HFFc6 (cell line): ENCODE data around the gene FMN2. TPM values are rescaled to one million over a fixed set of nuclear protein-coding genes. Genes with fewer than 3 reads are reported as not detected.

Experiments
- DNase-seq: peaks from one replicate; pipeline ENCODE4 v3.0.0-alpha.2; 2018
- H3K27ac Mint-ChIP-seq: 2 replicates; pipeline ENCODE4 v1.8.0; 2020; ENCODE audit warnings: mild to moderate bottlenecking, mixed read lengths
- H3K27me3 Mint-ChIP-seq: 2 replicates; pipeline ENCODE4 v1.8.0; 2021; ENCODE audit warnings: mild to moderate bottlenecking, moderate library complexity, mixed read lengths; ENCODE audit not compliant: insufficient read depth
- H3K36me3 Mint-ChIP-seq: 2 replicates; pipeline ENCODE4 v1.8.0; 2021; ENCODE audit warnings: low read depth, mixed read lengths
- H3K4me1 Mint-ChIP-seq: 2 replicates; pipeline ENCODE4 v1.8.0; 2020; ENCODE audit warnings: low read depth, mixed read lengths
- H3K4me3 Mint-ChIP-seq: 2 replicates; pipeline ENCODE4 v1.8.0; 2020; ENCODE audit warnings: mild to moderate bottlenecking, moderate library complexity, mixed read lengths
- H3K9me3 Mint-ChIP-seq: 2 replicates; pipeline ENCODE4 v1.8.0; 2020; ENCODE audit warnings: mild to moderate bottlenecking, mixed read lengths
- total RNA-seq, 6 experiments: library from RNA; stranded (reverse); fragmentation: NEBNext Ultra II Directional; extraction: Animal tissue kit (Norgen Biotek cat#: 25700); gene quantifications; 2 replicates in 1 of 6; 3 replicates in 5 of 6; pipeline ENCODE4 v1.2.3, GENCODE V29; 2021
- TF ChIP-seq, protein P1 (sequence below): fragments of 200-600 bp; sonication (generic); IDR thresholded peaks from 2 replicates; pipeline ENCODE4 v1.5.0; 2021; ENCODE audit warnings: antibody characterized with exemption, mild to moderate bottlenecking

The FMN2 gene
- total RNA-seq, 6 experiments from 2014 or later = 82.6 to 115 (median 96.4) TPM

DNA sequence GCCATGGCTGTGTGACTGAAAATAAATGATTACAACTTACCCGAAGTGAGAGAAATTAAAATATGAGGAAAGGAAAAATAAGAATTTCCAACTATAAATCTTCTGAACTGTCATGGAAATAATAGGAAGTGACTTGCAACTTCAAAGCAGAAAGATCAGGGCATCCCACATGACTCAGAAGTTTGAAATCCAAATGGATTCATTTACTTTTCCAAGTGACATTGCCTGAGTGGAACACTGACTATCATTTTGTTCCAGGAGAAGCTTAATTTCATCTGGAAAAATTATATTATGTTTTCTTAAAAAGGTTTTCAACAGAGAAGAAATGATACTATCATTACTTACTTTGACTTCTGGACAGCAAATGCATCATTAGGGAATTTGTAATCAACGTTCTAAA, 409.4 kb downstream of the FMN2 start:
- peak; percentile 19 for DNase-seq
- TF ChIP-seq, protein P1, sequence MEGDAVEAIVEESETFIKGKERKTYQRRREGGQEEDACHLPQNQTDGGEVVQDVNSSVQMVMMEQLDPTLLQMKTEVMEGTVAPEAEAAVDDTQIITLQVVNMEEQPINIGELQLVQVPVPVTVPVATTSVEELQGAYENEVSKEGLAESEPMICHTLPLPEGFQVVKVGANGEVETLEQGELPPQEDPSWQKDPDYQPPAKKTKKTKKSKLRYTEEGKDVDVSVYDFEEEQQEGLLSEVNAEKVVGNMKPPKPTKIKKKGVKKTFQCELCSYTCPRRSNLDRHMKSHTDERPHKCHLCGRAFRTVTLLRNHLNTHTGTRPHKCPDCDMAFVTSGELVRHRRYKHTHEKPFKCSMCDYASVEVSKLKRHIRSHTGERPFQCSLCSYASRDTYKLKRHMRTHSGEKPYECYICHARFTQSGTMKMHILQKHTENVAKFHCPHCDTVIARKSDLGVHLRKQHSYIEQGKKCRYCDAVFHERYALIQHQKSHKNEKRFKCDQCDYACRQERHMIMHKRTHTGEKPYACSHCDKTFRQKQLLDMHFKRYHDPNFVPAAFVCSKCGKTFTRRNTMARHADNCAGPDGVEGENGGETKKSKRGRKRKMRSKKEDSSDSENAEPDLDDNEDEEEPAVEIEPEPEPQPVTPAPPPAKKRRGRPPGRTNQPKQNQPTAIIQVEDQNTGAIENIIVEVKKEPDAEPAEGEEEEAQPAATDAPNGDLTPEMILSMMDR = no peak
- Mint-ChIP-seq H3K9me3 (no peaks in the 10 kb centered on the region), H3K36me3 (peaks cover 5% of the 10 kb centered on the region), H3K27ac (no peak overlapping the region), H3K27me3 (no peaks in the 10 kb centered on the region; the same call in 1 of the 2 replicates), H3K4me3 (no peak overlapping the region), H3K4me1 (peaks cover 38% of the 10 kb centered on the region)

DNA sequence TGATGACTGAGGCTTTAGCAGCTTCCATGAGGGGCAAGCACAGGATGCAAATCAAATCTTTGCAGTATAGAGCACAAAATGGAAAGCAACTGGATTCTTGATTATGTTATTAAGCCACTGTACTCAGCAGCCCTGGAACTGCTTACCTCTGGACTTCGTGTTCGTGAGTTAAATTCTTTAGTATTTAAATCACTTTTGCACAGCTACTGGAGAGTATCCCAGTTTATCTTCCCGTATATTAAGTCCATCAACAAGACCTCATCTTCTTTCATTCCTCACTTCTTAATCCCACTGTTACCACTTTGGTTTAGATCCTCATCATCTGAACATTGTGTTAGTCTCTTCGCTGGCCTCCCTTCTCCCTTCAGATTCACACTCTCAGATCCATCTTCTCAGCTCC, 411.4 kb downstream of the FMN2 start:
- Mint-ChIP-seq H3K4me1 (peaks cover 27% of the 10 kb centered on the region), H3K27ac (no peak overlapping the region), H3K36me3 (no peaks in the 10 kb centered on the region), H3K27me3 (no peaks in the 10 kb centered on the region; the same call in 1 of the 2 replicates), H3K9me3 (no peaks in the 10 kb centered on the region), H3K4me3 (no peak overlapping the region)
- TF ChIP-seq, protein P1 = no peak
- DNase-seq = no peak

DNA sequence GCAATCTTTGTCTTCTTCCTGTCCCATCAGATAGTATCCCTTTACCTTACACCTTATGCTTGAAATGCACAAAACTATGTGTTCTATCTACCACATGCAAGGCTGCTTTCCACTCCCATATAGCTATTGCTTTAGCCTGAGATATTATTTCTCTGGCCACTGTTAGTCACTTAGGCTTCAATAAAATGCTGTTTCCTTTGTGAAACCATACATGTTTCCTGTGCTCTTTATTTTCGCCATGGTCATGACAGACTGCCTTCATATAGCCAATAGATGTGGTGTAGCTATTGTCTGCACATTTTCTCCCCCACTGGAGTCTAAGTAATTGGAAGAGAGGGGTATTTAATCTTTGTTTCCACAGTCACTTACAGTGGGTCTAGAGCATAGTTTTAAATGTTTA, 411.9 kb downstream of the FMN2 start:
- TF ChIP-seq, protein P1 = no peak
- Mint-ChIP-seq H3K4me3 (no peak overlapping the region), H3K27ac (no peak overlapping the region), H3K4me1 (peaks cover 27% of the 10 kb centered on the region), H3K27me3 (no peaks in the 10 kb centered on the region; the same call in 1 of the 2 replicates), H3K9me3 (no peaks in the 10 kb centered on the region), H3K36me3 (no peaks in the 10 kb centered on the region)
- no peak for DNase-seq

DNA sequence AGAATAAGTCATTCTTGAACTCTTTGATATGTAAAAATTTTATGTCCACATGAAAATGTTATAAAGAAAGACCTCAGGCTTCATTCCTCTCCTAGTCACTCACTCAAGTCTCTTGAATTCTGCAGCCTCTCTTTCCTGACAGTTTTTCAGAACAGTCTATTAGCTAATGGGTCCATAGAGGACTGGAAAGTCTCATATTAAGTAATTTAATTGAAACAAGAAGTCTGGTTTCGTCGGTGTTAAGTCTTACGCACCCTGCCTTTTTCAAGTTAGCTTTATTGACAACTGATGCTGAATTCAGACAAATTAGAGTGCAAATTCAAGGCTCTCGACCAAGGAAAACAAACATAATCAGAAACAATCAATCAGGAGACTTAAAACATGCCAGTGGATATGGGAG, 414.5 kb downstream of the FMN2 start:
- Mint-ChIP-seq H3K4me1 (peaks cover 21% of the 10 kb centered on the region), H3K36me3 (0 out of 2 replicates have a peak, but pooled peaks cover 4% of the 10 kb centered on the region), H3K4me3 (no peak overlapping the region), H3K9me3 (no peaks in the 10 kb centered on the region; the same call in 1 of the 2 replicates), H3K27ac (no peak overlapping the region), H3K27me3 (no peaks in the 10 kb centered on the region; the same call in 1 of the 2 replicates)
- no peak for DNase-seq
- TF ChIP-seq, protein P1 = no peak

DNA sequence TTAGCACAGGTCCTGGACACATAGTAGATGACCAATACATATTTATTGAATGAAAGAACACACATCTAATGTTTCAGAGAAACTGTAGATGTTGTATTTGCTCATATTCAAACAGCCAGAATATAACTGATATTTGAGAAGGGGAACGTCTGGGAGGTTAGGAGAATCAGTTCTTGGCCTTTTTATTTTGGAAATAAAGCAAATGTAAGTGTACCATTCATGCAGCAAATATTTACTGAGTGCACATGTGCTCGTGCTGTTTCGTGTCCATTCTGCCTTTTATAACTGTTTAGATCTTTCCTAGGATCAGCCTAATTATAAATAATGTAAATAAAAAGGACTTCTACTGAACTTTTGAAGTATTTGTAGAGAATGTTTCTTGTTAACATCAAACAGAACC, 416.5 kb downstream of the FMN2 start:
- Mint-ChIP-seq H3K27ac (no peak overlapping the region), H3K36me3 (peaks cover 4% of the 10 kb centered on the region; the same call in 1 of the 2 replicates), H3K27me3 (no peaks in the 10 kb centered on the region; the same call in 1 of the 2 replicates), H3K9me3 (no peaks in the 10 kb centered on the region; the same call in 1 of the 2 replicates), H3K4me3 (no peak overlapping the region), H3K4me1 (peaks cover 21% of the 10 kb centered on the region)
- TF ChIP-seq, protein P1 = no peak
- no peak for DNase-seq
